ENCODE results near the gene UBE4B. TPM values are rescaled to one million over a fixed set of nuclear protein-coding genes. Genes with fewer than 3 reads are reported as not detected.
A peak's percentile ranks its signal among the peaks of the same experiment; 100 is the strongest.

UBE4B gene
- total and polyA plus RNA-seq, 2 of the 13 experiments (the other 11 are each of a cell fraction or from before 2014, with no cell fraction given), result 15.2 to 24.8 TPM

DNA sequence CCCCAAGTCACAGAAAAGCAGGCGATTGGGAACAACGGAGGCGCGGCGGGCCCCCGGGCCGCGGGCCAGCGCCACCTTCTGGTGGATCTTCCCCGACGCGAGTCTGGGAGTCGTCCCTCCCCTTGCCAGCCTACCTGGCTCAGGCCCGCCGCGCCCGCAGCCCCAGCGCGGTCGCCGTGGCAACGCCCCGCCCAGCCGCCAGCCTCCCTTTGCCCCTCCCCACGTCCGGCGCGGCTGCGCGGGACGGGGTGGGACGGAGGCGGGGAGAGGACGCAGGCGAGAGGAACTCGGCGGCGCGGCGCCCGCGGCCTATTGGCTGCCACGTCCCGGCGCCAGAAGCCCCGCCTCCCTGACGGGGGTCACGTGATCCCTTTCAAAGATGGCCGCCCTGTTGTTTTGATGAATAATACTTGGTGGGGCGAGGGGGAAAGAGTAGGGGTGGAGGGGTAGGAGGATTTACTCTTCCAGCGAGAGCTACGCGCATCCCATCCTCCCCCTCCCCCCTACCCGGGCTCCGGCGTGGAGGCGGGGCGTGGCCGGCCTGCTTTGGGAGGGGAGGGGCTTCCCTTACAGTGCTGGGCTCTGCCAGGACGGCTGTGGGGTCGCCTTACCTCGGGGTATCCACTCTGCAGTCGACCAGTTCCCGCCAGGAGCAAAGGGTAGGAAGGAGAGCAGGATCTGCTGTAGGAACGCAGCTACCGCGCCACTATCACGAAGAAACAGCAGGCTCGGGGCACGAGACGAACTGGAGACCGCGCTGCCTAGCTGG lies at the start of gene UBE4B (continued):
- TF ChIP-seq, protein P1, sequence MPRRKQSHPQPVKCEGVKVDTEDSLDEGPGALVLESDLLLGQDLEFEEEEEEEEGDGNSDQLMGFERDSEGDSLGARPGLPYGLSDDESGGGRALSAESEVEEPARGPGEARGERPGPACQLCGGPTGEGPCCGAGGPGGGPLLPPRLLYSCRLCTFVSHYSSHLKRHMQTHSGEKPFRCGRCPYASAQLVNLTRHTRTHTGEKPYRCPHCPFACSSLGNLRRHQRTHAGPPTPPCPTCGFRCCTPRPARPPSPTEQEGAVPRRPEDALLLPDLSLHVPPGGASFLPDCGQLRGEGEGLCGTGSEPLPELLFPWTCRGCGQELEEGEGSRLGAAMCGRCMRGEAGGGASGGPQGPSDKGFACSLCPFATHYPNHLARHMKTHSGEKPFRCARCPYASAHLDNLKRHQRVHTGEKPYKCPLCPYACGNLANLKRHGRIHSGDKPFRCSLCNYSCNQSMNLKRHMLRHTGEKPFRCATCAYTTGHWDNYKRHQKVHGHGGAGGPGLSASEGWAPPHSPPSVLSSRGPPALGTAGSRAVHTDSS (CRISPR knock-in tag; conservative IDR thresholded peaks at IDR 0.05), result no peak
- TF ChIP-seq GTF2F1 (IDR thresholded peaks at IDR 0.05; ENCODE audit: low read length) (peak; percentile 81; the same call in 1 of the 2 replicates), ZNF782 (CRISPR knock-in tag; IDR thresholded peaks at IDR 0.05; ENCODE audit: borderline replicate concordance) (no peak), ZNF432 (CRISPR knock-in tag; IDR thresholded peaks at IDR 0.05; ENCODE audit: borderline replicate concordance) (no peak)
- TF ChIP-seq, protein P2, sequence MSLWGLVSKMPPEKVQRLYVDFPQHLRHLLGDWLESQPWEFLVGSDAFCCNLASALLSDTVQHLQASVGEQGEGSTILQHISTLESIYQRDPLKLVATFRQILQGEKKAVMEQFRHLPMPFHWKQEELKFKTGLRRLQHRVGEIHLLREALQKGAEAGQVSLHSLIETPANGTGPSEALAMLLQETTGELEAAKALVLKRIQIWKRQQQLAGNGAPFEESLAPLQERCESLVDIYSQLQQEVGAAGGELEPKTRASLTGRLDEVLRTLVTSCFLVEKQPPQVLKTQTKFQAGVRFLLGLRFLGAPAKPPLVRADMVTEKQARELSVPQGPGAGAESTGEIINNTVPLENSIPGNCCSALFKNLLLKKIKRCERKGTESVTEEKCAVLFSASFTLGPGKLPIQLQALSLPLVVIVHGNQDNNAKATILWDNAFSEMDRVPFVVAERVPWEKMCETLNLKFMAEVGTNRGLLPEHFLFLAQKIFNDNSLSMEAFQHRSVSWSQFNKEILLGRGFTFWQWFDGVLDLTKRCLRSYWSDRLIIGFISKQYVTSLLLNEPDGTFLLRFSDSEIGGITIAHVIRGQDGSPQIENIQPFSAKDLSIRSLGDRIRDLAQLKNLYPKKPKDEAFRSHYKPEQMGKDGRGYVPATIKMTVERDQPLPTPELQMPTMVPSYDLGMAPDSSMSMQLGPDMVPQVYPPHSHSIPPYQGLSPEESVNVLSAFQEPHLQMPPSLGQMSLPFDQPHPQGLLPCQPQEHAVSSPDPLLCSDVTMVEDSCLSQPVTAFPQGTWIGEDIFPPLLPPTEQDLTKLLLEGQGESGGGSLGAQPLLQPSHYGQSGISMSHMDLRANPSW (CRISPR knock-in tag; IDR thresholded peaks at IDR 0.05; ENCODE audit: borderline replicate concordance), result no peak
- TF ChIP-seq, protein P3, sequence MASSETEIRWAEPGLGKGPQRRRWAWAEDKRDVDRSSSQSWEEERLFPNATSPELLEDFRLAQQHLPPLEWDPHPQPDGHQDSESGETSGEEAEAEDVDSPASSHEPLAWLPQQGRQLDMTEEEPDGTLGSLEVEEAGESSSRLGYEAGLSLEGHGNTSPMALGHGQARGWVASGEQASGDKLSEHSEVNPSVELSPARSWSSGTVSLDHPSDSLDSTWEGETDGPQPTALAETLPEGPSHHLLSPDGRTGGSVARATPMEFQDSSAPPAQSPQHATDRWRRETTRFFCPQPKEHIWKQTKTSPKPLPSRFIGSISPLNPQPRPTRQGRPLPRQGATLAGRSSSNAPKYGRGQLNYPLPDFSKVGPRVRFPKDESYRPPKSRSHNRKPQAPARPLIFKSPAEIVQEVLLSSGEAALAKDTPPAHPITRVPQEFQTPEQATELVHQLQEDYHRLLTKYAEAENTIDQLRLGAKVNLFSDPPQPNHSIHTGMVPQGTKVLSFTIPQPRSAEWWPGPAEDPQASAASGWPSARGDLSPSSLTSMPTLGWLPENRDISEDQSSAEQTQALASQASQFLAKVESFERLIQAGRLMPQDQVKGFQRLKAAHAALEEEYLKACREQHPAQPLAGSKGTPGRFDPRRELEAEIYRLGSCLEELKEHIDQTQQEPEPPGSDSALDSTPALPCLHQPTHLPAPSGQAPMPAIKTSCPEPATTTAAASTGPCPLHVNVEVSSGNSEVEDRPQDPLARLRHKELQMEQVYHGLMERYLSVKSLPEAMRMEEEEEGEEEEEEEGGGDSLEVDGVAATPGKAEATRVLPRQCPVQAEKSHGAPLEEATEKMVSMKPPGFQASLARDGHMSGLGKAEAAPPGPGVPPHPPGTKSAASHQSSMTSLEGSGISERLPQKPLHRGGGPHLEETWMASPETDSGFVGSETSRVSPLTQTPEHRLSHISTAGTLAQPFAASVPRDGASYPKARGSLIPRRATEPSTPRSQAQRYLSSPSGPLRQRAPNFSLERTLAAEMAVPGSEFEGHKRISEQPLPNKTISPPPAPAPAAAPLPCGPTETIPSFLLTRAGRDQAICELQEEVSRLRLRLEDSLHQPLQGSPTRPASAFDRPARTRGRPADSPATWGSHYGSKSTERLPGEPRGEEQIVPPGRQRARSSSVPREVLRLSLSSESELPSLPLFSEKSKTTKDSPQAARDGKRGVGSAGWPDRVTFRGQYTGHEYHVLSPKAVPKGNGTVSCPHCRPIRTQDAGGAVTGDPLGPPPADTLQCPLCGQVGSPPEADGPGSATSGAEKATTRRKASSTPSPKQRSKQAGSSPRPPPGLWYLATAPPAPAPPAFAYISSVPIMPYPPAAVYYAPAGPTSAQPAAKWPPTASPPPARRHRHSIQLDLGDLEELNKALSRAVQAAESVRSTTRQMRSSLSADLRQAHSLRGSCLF (CRISPR knock-in tag; IDR thresholded peaks at IDR 0.05; ENCODE audit: borderline replicate concordance), result no peak
- TF ChIP-seq, protein P4, sequence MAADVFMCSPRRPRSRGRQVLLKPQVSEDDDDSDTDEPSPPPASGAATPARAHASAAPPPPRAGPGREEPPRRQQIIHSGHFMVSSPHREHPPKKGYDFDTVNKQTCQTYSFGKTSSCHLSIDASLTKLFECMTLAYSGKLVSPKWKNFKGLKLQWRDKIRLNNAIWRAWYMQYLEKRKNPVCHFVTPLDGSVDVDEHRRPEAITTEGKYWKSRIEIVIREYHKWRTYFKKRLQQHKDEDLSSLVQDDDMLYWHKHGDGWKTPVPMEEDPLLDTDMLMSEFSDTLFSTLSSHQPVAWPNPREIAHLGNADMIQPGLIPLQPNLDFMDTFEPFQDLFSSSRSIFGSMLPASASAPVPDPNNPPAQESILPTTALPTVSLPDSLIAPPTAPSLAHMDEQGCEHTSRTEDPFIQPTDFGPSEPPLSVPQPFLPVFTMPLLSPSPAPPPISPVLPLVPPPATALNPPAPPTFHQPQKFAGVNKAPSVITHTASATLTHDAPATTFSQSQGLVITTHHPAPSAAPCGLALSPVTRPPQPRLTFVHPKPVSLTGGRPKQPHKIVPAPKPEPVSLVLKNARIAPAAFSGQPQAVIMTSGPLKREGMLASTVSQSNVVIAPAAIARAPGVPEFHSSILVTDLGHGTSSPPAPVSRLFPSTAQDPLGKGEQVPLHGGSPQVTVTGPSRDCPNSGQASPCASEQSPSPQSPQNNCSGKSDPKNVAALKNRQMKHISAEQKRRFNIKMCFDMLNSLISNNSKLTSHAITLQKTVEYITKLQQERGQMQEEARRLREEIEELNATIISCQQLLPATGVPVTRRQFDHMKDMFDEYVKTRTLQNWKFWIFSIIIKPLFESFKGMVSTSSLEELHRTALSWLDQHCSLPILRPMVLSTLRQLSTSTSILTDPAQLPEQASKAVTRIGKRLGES (CRISPR knock-in tag; IDR thresholded peaks at IDR 0.05; ENCODE audit: borderline replicate concordance), result no peak
- TF ChIP-seq, protein P5, sequence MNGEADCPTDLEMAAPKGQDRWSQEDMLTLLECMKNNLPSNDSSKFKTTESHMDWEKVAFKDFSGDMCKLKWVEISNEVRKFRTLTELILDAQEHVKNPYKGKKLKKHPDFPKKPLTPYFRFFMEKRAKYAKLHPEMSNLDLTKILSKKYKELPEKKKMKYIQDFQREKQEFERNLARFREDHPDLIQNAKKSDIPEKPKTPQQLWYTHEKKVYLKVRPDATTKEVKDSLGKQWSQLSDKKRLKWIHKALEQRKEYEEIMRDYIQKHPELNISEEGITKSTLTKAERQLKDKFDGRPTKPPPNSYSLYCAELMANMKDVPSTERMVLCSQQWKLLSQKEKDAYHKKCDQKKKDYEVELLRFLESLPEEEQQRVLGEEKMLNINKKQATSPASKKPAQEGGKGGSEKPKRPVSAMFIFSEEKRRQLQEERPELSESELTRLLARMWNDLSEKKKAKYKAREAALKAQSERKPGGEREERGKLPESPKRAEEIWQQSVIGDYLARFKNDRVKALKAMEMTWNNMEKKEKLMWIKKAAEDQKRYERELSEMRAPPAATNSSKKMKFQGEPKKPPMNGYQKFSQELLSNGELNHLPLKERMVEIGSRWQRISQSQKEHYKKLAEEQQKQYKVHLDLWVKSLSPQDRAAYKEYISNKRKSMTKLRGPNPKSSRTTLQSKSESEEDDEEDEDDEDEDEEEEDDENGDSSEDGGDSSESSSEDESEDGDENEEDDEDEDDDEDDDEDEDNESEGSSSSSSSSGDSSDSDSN (CRISPR knock-in tag; IDR thresholded peaks at IDR 0.05), result peak; percentile 45; the same call in 1 of the 2 replicates
- TF ChIP-seq, protein P6, sequence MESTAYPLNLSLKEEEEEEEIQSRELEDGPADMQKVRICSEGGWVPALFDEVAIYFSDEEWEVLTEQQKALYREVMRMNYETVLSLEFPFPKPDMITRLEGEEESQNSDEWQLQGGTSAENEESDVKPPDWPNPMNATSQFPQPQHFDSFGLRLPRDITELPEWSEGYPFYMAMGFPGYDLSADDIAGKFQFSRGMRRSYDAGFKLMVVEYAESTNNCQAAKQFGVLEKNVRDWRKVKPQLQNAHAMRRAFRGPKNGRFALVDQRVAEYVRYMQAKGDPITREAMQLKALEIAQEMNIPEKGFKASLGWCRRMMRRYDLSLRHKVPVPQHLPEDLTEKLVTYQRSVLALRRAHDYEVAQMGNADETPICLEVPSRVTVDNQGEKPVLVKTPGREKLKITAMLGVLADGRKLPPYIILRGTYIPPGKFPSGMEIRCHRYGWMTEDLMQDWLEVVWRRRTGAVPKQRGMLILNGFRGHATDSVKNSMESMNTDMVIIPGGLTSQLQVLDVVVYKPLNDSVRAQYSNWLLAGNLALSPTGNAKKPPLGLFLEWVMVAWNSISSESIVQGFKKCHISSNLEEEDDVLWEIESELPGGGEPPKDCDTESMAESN (CRISPR knock-in tag; conservative IDR thresholded peaks at IDR 0.05), result 0 out of 2 replicates have a peak, but pooled peaks have one; percentile 44

Data from HepG2 (cell line).